ENCODE results near the gene FAM170B.
A peak's percentile ranks its signal among the peaks of the same experiment; 100 is the strongest.

Gene FAM170B

GRCh38 chr10:49115796-49116508, 17.9 kb downstream of the FAM170B start:
- no peak for DNase-seq (ENCODE audit: low spot score)
- Histone ChIP-seq H3K23ac (ENCODE audit: low read depth, low read length, poor library complexity) (no peak overlapping the region), H3K4me3 (ENCODE audit: low read length in 2 of 2) (peak overlapping the region in 1 of 2 donors; percentile 62), H4K8ac (ENCODE audit: low read depth, low read length) (no peak overlapping the region), H3K18ac (ENCODE audit: low read length) (peak overlapping the region; percentile 83), H2AK5ac (ENCODE audit: low read depth, low read length) (peak overlapping the region; percentile 51), H2AFZ (ENCODE audit: low read length) (peak overlapping the region; percentile 51), H3K27ac (replicated peaks; ENCODE audit: low read length) (no peak overlapping the region), H3K36me3 (replicated peaks in 1 of 2; ENCODE audit: control insufficient read depth in 2 of 2, insufficient read depth in 2 of 2, low read length in 2 of 2) (no peaks in the 10 kb centered on the region), H3K14ac (ENCODE audit: low read length) (no peak overlapping the region), H2BK15ac (ENCODE audit: low read length) (no peak overlapping the region), H2BK12ac (ENCODE audit: low read length) (no peak overlapping the region), H2BK5ac (ENCODE audit: low read length) (peak overlapping the region; percentile 9), H3K4me1 (ENCODE audit: control insufficient read depth in 2 of 2, insufficient read depth in 1 of 2, low read depth in 1 of 2, low read length in 2 of 2) (peaks cover 10 to 11% of the 10 kb centered on the region in 2 donors), H4K91ac (ENCODE audit: low read depth, low read length, poor library complexity) (no peak overlapping the region), H3K4me2 (ENCODE audit: insufficient read depth, low read length, poor library complexity, severe bottlenecking) (peak overlapping the region; percentile 72), H3K27me3 (ENCODE audit: control insufficient read depth in 3 of 3, insufficient read depth in 3 of 3, low read depth in 1 of 3, low read length in 3 of 3) (peaks cover 0 to 34% (median 0%) of the 10 kb centered on the region in 3 experiments), H2BK120ac (ENCODE audit: low read depth, low read length) (no peak overlapping the region), H3K9me3 (replicated peaks in 1 of 2; ENCODE audit: control insufficient read depth in 2 of 2, insufficient read depth in 1 of 2, low read depth in 1 of 2, low read length in 2 of 2) (no peaks in the 10 kb centered on the region), H3K79me1 (ENCODE audit: low read depth, low read length) (no peaks in the 10 kb centered on the region), H3K4ac (ENCODE audit: low read length) (no peak overlapping the region), H3K9ac (ENCODE audit: low read depth, low read length, poor library complexity) (peak overlapping the region; percentile 7)
- no CpG with 5 or more reads among the region's 14 CpGs for WGBS, 2 donors (ENCODE audit: extremely low coverage in 2 of 2, insufficient read length in 2 of 2, insufficient replicate concordance in 1 of 2)

GRCh38 chr10:49115015-49115795, 18.6 kb downstream of the FAM170B start, which contains the start of gene VSTM4:
Gene VSTM4 (minus strand): TSS chr10:49115522. CDS start chr10:49115485, 37 bp downstream.
- H3K9me3 ChIP-seq (replicated peaks in 1 of 2; ENCODE audit: control insufficient read depth in 2 of 2, insufficient read depth in 1 of 2, low read depth in 1 of 2, low read length in 2 of 2): no peaks in the 10 kb centered on the region
- peak within 1 kb of the TSS; percentile 62 to 79 for H3K4me3 ChIP-seq (ENCODE audit: low read length in 2 of 2)
- no peak within 1 kb of the TSS for H2BK120ac ChIP-seq (ENCODE audit: low read depth, low read length)
- no CpG with 5 or more reads among the region's 95 CpGs for WGBS, 2 donors (ENCODE audit: extremely low coverage in 2 of 2, insufficient read length in 2 of 2, insufficient replicate concordance in 1 of 2)
- H3K14ac ChIP-seq (ENCODE audit: low read length): no peak within 1 kb of the TSS
- peak within 1 kb of the TSS; percentile 90 for H2AFZ ChIP-seq (ENCODE audit: low read length)
- no peak within 1 kb of the TSS for H3K4ac ChIP-seq (ENCODE audit: low read length)
- no peak within 1 kb of the TSS for H4K8ac ChIP-seq (ENCODE audit: low read depth, low read length)
- peak within 1 kb of the TSS; percentile 72 for H3K4me2 ChIP-seq (ENCODE audit: insufficient read depth, low read length, poor library complexity, severe bottlenecking)
- peak within 1 kb of the TSS; percentile 51 for H2AK5ac ChIP-seq (ENCODE audit: low read depth, low read length)
- peak; percentile 40 for DNase-seq (ENCODE audit: low spot score)
- no peak within 1 kb of the TSS for H2BK12ac ChIP-seq (ENCODE audit: low read length)
- H2BK15ac ChIP-seq (ENCODE audit: low read length): no peak within 1 kb of the TSS
- H3K27ac ChIP-seq (replicated peaks; ENCODE audit: low read length): no peak within 1 kb of the TSS
- H3K9ac ChIP-seq (ENCODE audit: low read depth, low read length, poor library complexity): peak within 1 kb of the TSS; percentile 83
- H3K79me1 ChIP-seq (ENCODE audit: low read depth, low read length): no peaks in the 10 kb centered on the region
- H4K91ac ChIP-seq (ENCODE audit: low read depth, low read length, poor library complexity): no peak within 1 kb of the TSS
- no peaks in the 10 kb centered on the region for H3K36me3 ChIP-seq (replicated peaks in 1 of 2; ENCODE audit: control insufficient read depth in 2 of 2, insufficient read depth in 2 of 2, low read length in 2 of 2)
- H2BK5ac ChIP-seq (ENCODE audit: low read length): peak within 1 kb of the TSS; percentile 9
- H3K4me1 ChIP-seq (ENCODE audit: control insufficient read depth in 2 of 2, insufficient read depth in 1 of 2, low read depth in 1 of 2, low read length in 2 of 2): peaks cover 10 to 11% of the 10 kb centered on the region in 2 donors
- H3K23ac ChIP-seq (ENCODE audit: low read depth, low read length, poor library complexity): peak within 1 kb of the TSS; percentile 22
- peak within 1 kb of the TSS; percentile 83 for H3K18ac ChIP-seq (ENCODE audit: low read length)
- H3K27me3 ChIP-seq (ENCODE audit: control insufficient read depth in 3 of 3, insufficient read depth in 3 of 3, low read depth in 1 of 3, low read length in 3 of 3): peaks cover 0 to 26% (median 0%) of the 10 kb centered on the region in 3 experiments

- Histone ChIP-seq H2AFZ (ENCODE audit: low read length) (peak overlapping the region; percentile 90), H2AK5ac (ENCODE audit: low read depth, low read length) (no peak overlapping the region), H3K4me3 (ENCODE audit: low read length in 2 of 2) (peak overlapping the region; percentile 62 to 79), H4K8ac (ENCODE audit: low read depth, low read length) (no peak overlapping the region), H2BK120ac (ENCODE audit: low read depth, low read length) (no peak overlapping the region), H3K23ac (ENCODE audit: low read depth, low read length, poor library complexity) (peak overlapping the region; percentile 22), H3K14ac (ENCODE audit: low read length) (no peak overlapping the region), H2BK15ac (ENCODE audit: low read length) (no peak overlapping the region), H3K18ac (ENCODE audit: low read length) (peak overlapping the region; percentile 82), H3K27me3 (ENCODE audit: control insufficient read depth in 3 of 3, insufficient read depth in 3 of 3, low read depth in 1 of 3, low read length in 3 of 3) (peaks cover 0 to 26% (median 0%) of the 10 kb centered on the region in 3 experiments), H2BK5ac (ENCODE audit: low read length) (no peak overlapping the region), H3K4me1 (ENCODE audit: control insufficient read depth in 2 of 2, insufficient read depth in 1 of 2, low read depth in 1 of 2, low read length in 2 of 2) (peaks cover 10 to 11% of the 10 kb centered on the region in 2 donors), H3K27ac (replicated peaks; ENCODE audit: low read length) (no peak overlapping the region), H3K4ac (ENCODE audit: low read length) (no peak overlapping the region), H3K36me3 (replicated peaks in 1 of 2; ENCODE audit: control insufficient read depth in 2 of 2, insufficient read depth in 2 of 2, low read length in 2 of 2) (no peaks in the 10 kb centered on the region), H3K9me3 (replicated peaks in 1 of 2; ENCODE audit: control insufficient read depth in 2 of 2, insufficient read depth in 1 of 2, low read depth in 1 of 2, low read length in 2 of 2) (no peaks in the 10 kb centered on the region), H4K91ac (ENCODE audit: low read depth, low read length, poor library complexity) (no peak overlapping the region), H3K4me2 (ENCODE audit: insufficient read depth, low read length, poor library complexity, severe bottlenecking) (peak overlapping the region; percentile 72), H2BK12ac (ENCODE audit: low read length) (no peak overlapping the region), H3K79me1 (ENCODE audit: low read depth, low read length) (no peaks in the 10 kb centered on the region), H3K9ac (ENCODE audit: low read depth, low read length, poor library complexity) (peak overlapping the region; percentile 83)
- WGBS, 2 donors (ENCODE audit: extremely low coverage in 2 of 2, insufficient read length in 2 of 2, insufficient replicate concordance in 1 of 2): no CpG with 5 or more reads among the region's 9 CpGs
- no peak for DNase-seq (ENCODE audit: low spot score)
Measured at GRCh38 chr10:49114718-49115014, 19.2 kb downstream of the FAM170B start.

GRCh38 chr10:49113741-49114141, 20.1 kb downstream of the FAM170B start:
- H3K79me1 ChIP-seq (ENCODE audit: low read depth, low read length): no peaks in the 10 kb centered on the region
- no peak for DNase-seq (ENCODE audit: low spot score)
- peaks cover 10% of the 10 kb centered on the region in 2 donors for H3K4me1 ChIP-seq (ENCODE audit: control insufficient read depth in 2 of 2, insufficient read depth in 1 of 2, low read depth in 1 of 2, low read length in 2 of 2)
- H3K27me3 ChIP-seq (ENCODE audit: control insufficient read depth in 3 of 3, insufficient read depth in 3 of 3, low read depth in 1 of 3, low read length in 3 of 3): peaks cover 0 to 24% (median 0%) of the 10 kb centered on the region in 3 experiments
- no peak overlapping the region for H3K14ac ChIP-seq (ENCODE audit: low read length)
- H3K23ac ChIP-seq (ENCODE audit: low read depth, low read length, poor library complexity): no peak overlapping the region
- no peaks in the 10 kb centered on the region for H3K36me3 ChIP-seq (replicated peaks in 1 of 2; ENCODE audit: control insufficient read depth in 2 of 2, insufficient read depth in 2 of 2, low read length in 2 of 2)
- H3K4ac ChIP-seq (ENCODE audit: low read length): no peak overlapping the region
- no peak overlapping the region for H4K8ac ChIP-seq (ENCODE audit: low read depth, low read length)
- no CpG with 5 or more reads among the region's 3 CpGs for WGBS, 2 donors (ENCODE audit: extremely low coverage in 2 of 2, insufficient read length in 2 of 2, insufficient replicate concordance in 1 of 2)
- H2BK120ac ChIP-seq (ENCODE audit: low read depth, low read length): no peak overlapping the region
- H2BK15ac ChIP-seq (ENCODE audit: low read length): no peak overlapping the region
- no peaks in the 10 kb centered on the region for H3K9me3 ChIP-seq (replicated peaks in 1 of 2; ENCODE audit: control insufficient read depth in 2 of 2, insufficient read depth in 1 of 2, low read depth in 1 of 2, low read length in 2 of 2)
- H3K4me3 ChIP-seq (ENCODE audit: low read length in 2 of 2): no peak overlapping the region
- H3K4me2 ChIP-seq (ENCODE audit: insufficient read depth, low read length, poor library complexity, severe bottlenecking): no peak overlapping the region
- H2AK5ac ChIP-seq (ENCODE audit: low read depth, low read length): no peak overlapping the region
- no peak overlapping the region for H2BK12ac ChIP-seq (ENCODE audit: low read length)
- no peak overlapping the region for H2BK5ac ChIP-seq (ENCODE audit: low read length)
- H3K27ac ChIP-seq (replicated peaks; ENCODE audit: low read length): no peak overlapping the region
- no peak overlapping the region for H2AFZ ChIP-seq (ENCODE audit: low read length)
- no peak overlapping the region for H3K18ac ChIP-seq (ENCODE audit: low read length)
- H4K91ac ChIP-seq (ENCODE audit: low read depth, low read length, poor library complexity): no peak overlapping the region
- no peak overlapping the region for H3K9ac ChIP-seq (ENCODE audit: low read depth, low read length, poor library complexity)
